GM12892 (cell line): Measurements from ENCODE around the gene ANO6.

Source experiments
- POLR2A ChIP-seq: IDR thresholded peaks from 2 replicates; pipeline ENCODE4 v1.6.1; 2011; ENCODE audit warnings: low read depth, low read length, control low read depth
- POLR2AphosphoS5 ChIP-seq: IDR thresholded peaks from 2 replicates; pipeline ENCODE4 v1.6.1; 2011; ENCODE audit warnings: low read depth, low read length, control low read depth
- TAF1 ChIP-seq: IDR thresholded peaks from 2 replicates; pipeline ENCODE4 v1.6.1; 2011; ENCODE audit warnings: low read depth, mild to moderate bottlenecking, control low read depth, low read length, borderline replicate concordance

DNA sequence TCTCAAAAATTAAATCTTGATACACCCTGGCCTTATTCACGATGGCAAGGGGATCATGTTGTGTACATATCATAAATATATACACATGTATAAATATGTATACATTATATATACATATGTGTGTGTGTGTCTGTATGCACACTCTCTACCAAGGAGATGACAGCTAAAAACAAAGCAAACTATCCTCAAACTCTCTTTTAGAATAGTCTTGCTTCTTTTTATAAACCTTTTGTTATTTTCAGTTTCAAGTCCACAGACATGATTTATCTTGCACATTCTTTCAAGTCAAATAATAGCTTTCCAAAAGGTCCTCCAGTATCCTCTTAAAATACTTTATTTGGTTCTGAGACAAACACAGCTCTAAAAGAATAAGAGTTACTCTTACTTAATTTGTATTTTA lies 8.4 kb downstream of the ANO6 start:
- no peak for TF ChIP-seq TAF1
- TF ChIP-seq POLR2A: no peak
- TF ChIP-seq POLR2AphosphoS5: no peak
